ENCODE results near the gene ITIH3. TPM values are rescaled to one million over a fixed set of nuclear protein-coding genes. Genes with fewer than 3 reads are reported as not detected.

Gene ITIH3
- total RNA-seq, 1 experiment from 2014 or later: not detected

GRCh38 chr3:52843881-52844280 lies 49.3 kb downstream of the ITIH3 start:
- no peaks in the 10 kb centered on the region for H3K36me3 ChIP-seq
- H3K4me3 ChIP-seq: no peak overlapping the region
- no peak for DNase-seq
- H3K27me3 ChIP-seq: no peaks in the 10 kb centered on the region
- H3K9me3 ChIP-seq: no peaks in the 10 kb centered on the region

- H3K27me3 ChIP-seq: no peaks in the 10 kb centered on the region
- H3K36me3 ChIP-seq: no peaks in the 10 kb centered on the region
- no peak for DNase-seq
- no peaks in the 10 kb centered on the region for H3K9me3 ChIP-seq
- no peak overlapping the region for H3K4me3 ChIP-seq
Measured at GRCh38 chr3:52844290-52844975, 49.8 kb downstream of the ITIH3 start.

GRCh38 chr3:52845157-52845556 lies 50.6 kb downstream of the ITIH3 start:
- Histone ChIP-seq H3K4me3 (no peak overlapping the region), H3K27me3 (no peaks in the 10 kb centered on the region), H3K36me3 (no peaks in the 10 kb centered on the region), H3K9me3 (no peaks in the 10 kb centered on the region)
- no peak for DNase-seq

- H3K36me3 ChIP-seq: no peaks in the 10 kb centered on the region
- no peak for DNase-seq
Measured at GRCh38 chr3:52845691-52846431, 51.3 kb downstream of the ITIH3 start.

GRCh38 chr3:52846432-52846965 lies 51.9 kb downstream of the ITIH3 start:
- Histone ChIP-seq H3K27me3 (no peaks in the 10 kb centered on the region), H3K36me3 (no peaks in the 10 kb centered on the region), H3K9me3 (no peaks in the 10 kb centered on the region), H3K4me3 (no peak overlapping the region)
- no peak for DNase-seq

More at GRCh38 chr3:52845691-52846431, 51.3 kb downstream of the ITIH3 start:
- Histone ChIP-seq H3K27me3 (no peaks in the 10 kb centered on the region), H3K9me3 (no peaks in the 10 kb centered on the region), H3K4me3 (no peak overlapping the region)

- no peaks in the 10 kb centered on the region for H3K27me3 ChIP-seq
- DNase-seq: no peak
- no peaks in the 10 kb centered on the region for H3K9me3 ChIP-seq
- H3K4me3 ChIP-seq: no peak overlapping the region
- H3K36me3 ChIP-seq: no peaks in the 10 kb centered on the region
Measured at GRCh38 chr3:52847241-52847640, 52.6 kb downstream of the ITIH3 start.

- Histone ChIP-seq H3K9me3 (no peaks in the 10 kb centered on the region), H3K27me3 (no peaks in the 10 kb centered on the region), H3K36me3 (no peaks in the 10 kb centered on the region), H3K4me3 (no peak overlapping the region)
- no peak for DNase-seq
Measured at GRCh38 chr3:52847726-52848125, 53.1 kb downstream of the ITIH3 start.

GRCh38 chr3:52848617-52849016 lies 54.0 kb downstream of the ITIH3 start:
- H3K4me3 ChIP-seq: no peak overlapping the region
- no peaks in the 10 kb centered on the region for H3K36me3 ChIP-seq
- H3K9me3 ChIP-seq: no peaks in the 10 kb centered on the region
- peak; percentile 51 for DNase-seq
- H3K27me3 ChIP-seq: no peaks in the 10 kb centered on the region

GRCh38 chr3:52849656-52850055 lies 55.1 kb downstream of the ITIH3 start:
- DNase-seq: no peak
- Histone ChIP-seq H3K27me3 (no peaks in the 10 kb centered on the region), H3K36me3 (no peaks in the 10 kb centered on the region), H3K4me3 (no peak overlapping the region), H3K9me3 (no peaks in the 10 kb centered on the region)

GRCh38 chr3:52851348-52851747 lies 56.8 kb downstream of the ITIH3 start:
- no peak overlapping the region for H3K4me3 ChIP-seq
- DNase-seq: peak; percentile 14
- no peaks in the 10 kb centered on the region for H3K36me3 ChIP-seq
- no peaks in the 10 kb centered on the region for H3K27me3 ChIP-seq
- H3K9me3 ChIP-seq: no peaks in the 10 kb centered on the region

- H3K4me3 ChIP-seq: no peak overlapping the region
- H3K27me3 ChIP-seq: no peaks in the 10 kb centered on the region
- no peaks in the 10 kb centered on the region for H3K9me3 ChIP-seq
- no peak for DNase-seq
- H3K36me3 ChIP-seq: no peaks in the 10 kb centered on the region
Measured at GRCh38 chr3:52852419-52852818, 57.8 kb downstream of the ITIH3 start.

- Histone ChIP-seq H3K9me3 (no peaks in the 10 kb centered on the region), H3K27me3 (no peaks in the 10 kb centered on the region), H3K4me3 (no peak overlapping the region), H3K36me3 (no peaks in the 10 kb centered on the region)
- DNase-seq: no peak
Measured at GRCh38 chr3:52854013-52854412, 59.4 kb downstream of the ITIH3 start.

GRCh38 chr3:52856666-52857065 lies 62.1 kb downstream of the ITIH3 start:
- no peak overlapping the region for H3K4me3 ChIP-seq
- H3K9me3 ChIP-seq: no peaks in the 10 kb centered on the region
- no peak for DNase-seq
- H3K36me3 ChIP-seq: no peaks in the 10 kb centered on the region
- no peaks in the 10 kb centered on the region for H3K27me3 ChIP-seq

- DNase-seq: no peak
- no peak overlapping the region for H3K4me3 ChIP-seq
- no peaks in the 10 kb centered on the region for H3K36me3 ChIP-seq
- no peaks in the 10 kb centered on the region for H3K27me3 ChIP-seq
- no peaks in the 10 kb centered on the region for H3K9me3 ChIP-seq
Measured at GRCh38 chr3:52857133-52857532, 62.5 kb downstream of the ITIH3 start.

- no peak for DNase-seq
- no peaks in the 10 kb centered on the region for H3K9me3 ChIP-seq
- no peaks in the 10 kb centered on the region for H3K36me3 ChIP-seq
- H3K4me3 ChIP-seq: no peak overlapping the region
- no peaks in the 10 kb centered on the region for H3K27me3 ChIP-seq
Measured at GRCh38 chr3:52857864-52858263, 63.3 kb downstream of the ITIH3 start.

All from MG63 (cell line).